HT-29 (cell line): Measurements from ENCODE around the gene DIAPH2. TPM values are rescaled to one million over a fixed set of nuclear protein-coding genes. Genes with fewer than 3 reads are reported as not detected.

ENCODE experiments used
- DNase-seq: peaks from one replicate; pipeline ENCODE4 v3.0.0-alpha.2; 2015; ENCODE audit warnings: low spot score
- small RNA-seq: library from RNA; depleted of rRNA; stranded (forward); fragments of <200 nt; gene quantifications from one replicate; pipeline ENCODE3, GENCODE V24; 2014
- total RNA-seq: library from RNA; depleted of rRNA; stranded (reverse); fragments of >200 nt; shearing (Covaris generic); gene quantifications from 2 replicates; pipeline ENCODE4 v1.2.3, GENCODE V29; 2014; rRNA removed

The DIAPH2 gene
- total RNA-seq, 1 experiment from 2014 or later, result 8.0 TPM

DNA sequence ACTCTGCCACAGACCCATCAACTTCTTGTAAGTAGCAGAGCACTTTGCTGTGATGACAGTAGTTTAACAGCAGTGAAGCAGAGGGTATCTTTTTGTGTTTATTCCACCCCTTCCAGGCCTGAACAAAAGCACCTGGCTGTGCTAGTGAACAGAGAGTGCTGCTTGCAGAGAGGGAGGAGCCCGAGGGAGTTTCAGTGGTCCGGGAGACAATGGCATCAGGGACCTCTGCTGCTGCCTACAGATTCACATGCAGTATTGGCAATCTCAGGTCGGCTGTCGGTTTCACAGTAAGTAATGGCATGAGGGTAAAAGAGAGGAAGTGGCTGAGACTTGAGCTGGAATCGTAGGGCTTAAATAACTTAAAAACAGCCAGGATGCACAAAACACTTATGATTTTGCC is 954.9 kb downstream of the DIAPH2 start:
- no peak for DNase-seq

Small RNAs within 50 kb of the gene (small RNA-seq; reads per million reads assigned to genes)
- not detected for gene RF00017
- not detected for gene RF00019
- gene RN7SL74P, result not detected

Other genes starting within 250 kb of the DIAPH2 start
- 1.1 and 1.9 TPM in 2 replicates for gene RPA4, start 199.1 kb downstream of the DIAPH2 start, total RNA-seq